SK-N-SH (cell line): ENCODE measurements around the gene CEP78. TPM values are rescaled to one million over a fixed set of nuclear protein-coding genes. Genes with fewer than 3 reads are reported as not detected.

Experiments
- CTCF ChIA-PET: fragments of 300-600, 350-600 bp; formaldehyde crosslinking; extraction: SDS; loops from one replicate; lab custom pipeline; 2021; lab: Yijun Ruan, JAX
- POLR2A ChIA-PET: fragments of 350-600 bp; sonication (Branson Sonifier 250); formaldehyde crosslinking; extraction: SDS; loops from one replicate; lab custom pipeline; 2020; ENCODE audit warnings: antibody characterized with exemption, inconsistent platforms; lab: Yijun Ruan, JAX
- DNase-seq: peaks from one replicate; pipeline ENCODE4 v3.0.0; 2012
- H2AFZ ChIP-seq: fragments of 200-600 bp; sonication (generic); 2 replicates; pipeline ENCODE4 v1.8.1; 2016; ENCODE audit warnings: antibody characterized with exemption, mild to moderate bottlenecking, low read depth
- H3F3A ChIP-seq: fragments of 200-600 bp; sonication (generic); replicated peaks from 2 replicates; pipeline ENCODE3; 2016; ENCODE audit warnings: antibody characterized with exemption, mild to moderate bottlenecking; ENCODE audit not compliant: insufficient read depth
- H3K27ac ChIP-seq, 2 experiments: fragments of 200-500 bp in 1 of 2; fragments of 200-600 bp in 1 of 2; sonication (Bioruptor generic) in 1 of 2; sonication (generic), shearing (Covaris generic) in 1 of 2; 2 replicates each; pipeline versions ENCODE4 v1.5.1 to v1.6.1; 2014 to 2016; ENCODE audit warnings: low read depth in 2 of 2, inconsistent platforms in 1 of 2, low read length in 1 of 2, mild to moderate bottlenecking in 1 of 2, mixed read lengths in 1 of 2
- H3K27me3 ChIP-seq: fragments of 200-600 bp; sonication (generic), shearing (Covaris generic); 2 replicates; pipeline ENCODE4 v1.6.1; 2016; ENCODE audit warnings: mixed run types; ENCODE audit not compliant: insufficient read depth
- H3K36me3 ChIP-seq, 2 experiments: fragments of 200-500 bp in 1 of 2; fragments of 200-600 bp in 1 of 2; sonication (Bioruptor generic) in 1 of 2; sonication (generic) in 1 of 2; replicated peaks in 1 of 2; 2 replicates each; pipeline versions ENCODE3 to v1.5.1; 2014 to 2016; ENCODE audit warnings: low read length in 1 of 2, mild to moderate bottlenecking in 1 of 2; ENCODE audit not compliant: insufficient read depth in 2 of 2, control insufficient read depth in 1 of 2
- H3K4me1 ChIP-seq, 2 experiments: fragments of 200-500 bp in 1 of 2; fragments of 200-600 bp in 1 of 2; sonication (Bioruptor generic) in 1 of 2; sonication (generic), shearing (Covaris generic) in 1 of 2; 2 replicates each; pipeline versions ENCODE4 v1.5.1 to v1.6.1; 2014 to 2016; ENCODE audit warnings: low read depth in 1 of 2, low read length in 1 of 2, mixed run types in 1 of 2; ENCODE audit not compliant: insufficient read depth in 2 of 2, control insufficient read depth in 1 of 2
- H3K4me2 ChIP-seq: fragments of 200-600 bp; sonication (generic), shearing (Covaris generic); 2 replicates; pipeline ENCODE4 v1.6.1; 2017; ENCODE audit warnings: mixed run types
- H3K4me3 ChIP-seq, 2 experiments: fragments of 200-500 bp in 1 of 2; fragments of 200-600 bp in 1 of 2; sonication (Bioruptor generic) in 1 of 2; sonication (generic), shearing (Covaris generic) in 1 of 2; 2 replicates each; pipeline versions ENCODE4 v1.5.1 to v1.8.1; 2014 to 2016; ENCODE audit warnings: low read depth in 2 of 2, inconsistent platforms in 1 of 2, low read length in 1 of 2, mild to moderate bottlenecking in 1 of 2, mixed read lengths in 1 of 2, moderate library complexity in 1 of 2
- H3K79me2 ChIP-seq: fragments of 200-600 bp; sonication (generic); 2 replicates; pipeline ENCODE4 v1.8.1; 2017; ENCODE audit warnings: mild to moderate bottlenecking; ENCODE audit not compliant: insufficient read depth
- H3K9ac ChIP-seq: fragments of 200-600 bp; sonication (generic); 2 replicates; pipeline ENCODE4 v1.6.1; 2017; ENCODE audit warnings: mixed run types
- H3K9me2 ChIP-seq: fragments of 200-600 bp; sonication (generic); 2 replicates; pipeline ENCODE4 v1.6.1; 2017; ENCODE audit warnings: mixed run types
- H3K9me3 ChIP-seq: fragments of 200-600 bp; sonication (generic); 2 replicates; pipeline ENCODE4 v1.6.1; 2017; ENCODE audit warnings: mixed run types, mild to moderate bottlenecking, moderate library complexity
- H4K20me1 ChIP-seq: fragments of 200-600 bp; sonication (generic); 2 replicates; pipeline ENCODE4 v1.6.1; 2017; ENCODE audit warnings: mild to moderate bottlenecking, mixed run types; ENCODE audit not compliant: insufficient read depth
- EP300 ChIP-seq, 2 experiments: IDR thresholded peaks; 2 replicates each; pipeline versions ENCODE4 v1.4.0 to v1.6.1; 2012; ENCODE audit warnings: borderline replicate concordance in 1 of 2, low read depth in 1 of 2, low read length in 1 of 2
- FOXJ3 ChIP-seq: sonication (generic); formaldehyde crosslinking; IDR thresholded peaks from 2 replicates; pipeline ENCODE4 v1.5.1; 2020; ENCODE audit warnings: mild to moderate bottlenecking, missing genetic modification reagents
- FOXM1 ChIP-seq: IDR thresholded peaks from 2 replicates; pipeline ENCODE4 v1.4.0; 2012; ENCODE audit warnings: low read depth, mild to moderate bottlenecking
- GATA2 ChIP-seq: sonication (generic); formaldehyde crosslinking; IDR thresholded peaks from 2 replicates; pipeline ENCODE4 v1.5.0; 2020; ENCODE audit warnings: mild to moderate bottlenecking, missing genetic modification reagents
- MXI1 ChIP-seq: IDR thresholded peaks from 2 replicates; pipeline ENCODE4 v1.6.1; 2012; ENCODE audit warnings: mild to moderate bottlenecking, low read depth, low read length, improper control_type of control experiment
- NRF1 ChIP-seq: IDR thresholded peaks from 2 replicates; pipeline ENCODE4 v1.6.1; 2012; ENCODE audit warnings: low read depth, mild to moderate bottlenecking, low read length
- POLR2AphosphoS5 ChIP-seq: IDR thresholded peaks from 2 replicates; pipeline ENCODE4 v1.6.1; 2012; ENCODE audit warnings: low read depth, low read length
- RAD21 ChIP-seq: IDR thresholded peaks from 2 replicates; pipeline ENCODE4 v1.6.1; 2012; ENCODE audit warnings: mild to moderate bottlenecking, low read length
- RXRA ChIP-seq: IDR thresholded peaks from 2 replicates; pipeline ENCODE4 v1.4.0; 2012; ENCODE audit warnings: low read depth, mild to moderate bottlenecking, borderline replicate concordance
- TEAD4 ChIP-seq: IDR thresholded peaks from 2 replicates; pipeline ENCODE4 v1.4.0; 2012; ENCODE audit warnings: mild to moderate bottlenecking, borderline replicate concordance; ENCODE audit not compliant: insufficient read depth
- WGBS: methylation state at CpG from one replicate; pipeline ENCODE4 v1.1.6; 2017; ENCODE audit warnings: low lambda C conversion rate; 5-methylcytosine and 5-hydroxymethylcytosine counted together
- polyA plus RNA-seq, 3 experiments: library from polyadenylated mRNA; depleted of rRNA; stranded (reverse); fragments of >200 nt; gene quantifications; 2 replicates each; pipeline ENCODE4 v1.2.3, GENCODE V29; 2012
- TF ChIP-seq, protein P1 (sequence below): IDR thresholded peaks from 2 replicates; pipeline ENCODE4 v1.4.0; 2012; ENCODE audit warnings: low read depth, borderline replicate concordance
- TF ChIP-seq, protein P2 (sequence below): IDR thresholded peaks from 2 replicates; pipeline ENCODE4 v1.4.0; 2012; ENCODE audit warnings: low read depth
- TF ChIP-seq, protein P3 (sequence below): fragments of 200-600 bp; sonication (generic); IDR thresholded peaks from 2 replicates; pipeline ENCODE4 v1.6.1; 2017; ENCODE audit warnings: antibody characterized with exemption, mild to moderate bottlenecking, moderate library complexity
- TF ChIP-seq, protein P4 (sequence below): IDR thresholded peaks from 2 replicates; pipeline ENCODE4; 2012
- TF ChIP-seq, protein P5 (sequence below): fragments of 150-350 bp; IDR thresholded peaks from 2 replicates; pipeline ENCODE4 v1.6.1; 2017; ENCODE audit warnings: antibody characterized with exemption, low read length, low read depth, borderline replicate concordance

CEP78 gene
- polyA plus RNA-seq, 1 of the 3 experiments (the other 2 are of a cell fraction), result 6.2 TPM

DNA sequence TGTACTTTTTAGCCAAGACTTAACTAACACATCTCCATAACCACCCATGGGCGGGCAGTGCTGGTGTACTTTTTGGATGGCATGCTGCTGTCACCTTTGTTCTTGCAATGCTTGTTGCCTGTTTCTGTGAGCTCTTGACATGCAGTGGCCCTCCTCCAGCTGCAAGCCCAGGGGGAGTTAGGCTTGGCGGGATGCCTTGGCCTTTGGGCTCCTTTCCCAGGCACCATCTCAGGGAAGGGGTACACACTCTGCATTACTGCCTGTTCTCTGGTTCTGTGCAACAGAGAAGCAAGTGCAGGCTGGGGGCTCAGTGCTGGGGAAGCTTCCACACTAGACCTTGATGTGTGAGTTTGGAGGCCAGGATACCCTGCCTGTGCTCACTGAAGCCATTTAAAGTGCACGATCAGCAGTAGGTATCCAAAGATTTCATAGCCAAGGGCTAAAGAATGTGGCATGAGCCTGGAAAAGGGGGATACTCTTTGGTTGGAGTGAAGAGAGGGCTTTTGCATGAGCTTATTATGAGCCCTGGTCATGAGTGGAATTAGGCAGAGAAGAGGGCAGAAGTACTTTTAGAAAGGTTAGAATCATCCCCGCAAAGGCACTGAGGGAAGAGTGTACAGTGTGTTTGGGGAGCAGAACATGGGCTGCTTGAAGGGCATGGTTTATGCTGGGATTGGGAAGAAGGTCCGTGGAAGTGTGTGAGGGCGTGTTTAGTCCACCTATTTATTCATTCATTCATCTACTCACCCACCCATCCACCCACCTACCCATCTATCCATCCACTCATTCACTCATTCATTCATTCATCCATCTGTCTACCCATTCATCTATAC, 83.5 kb downstream of the CEP78 start:
- H3K4me1 ChIP-seq, result peaks cover 0 to 39% of the 10 kb centered on the region in 2 experiments; a peak in 2 of 4 replicates
- no peak overlapping the region for H3K27ac ChIP-seq
- ChIA-PET POLR2A (no interaction called here), CTCF (no interaction called here)
- no peaks in the 10 kb centered on the region for H3K9me3 ChIP-seq
- DNase-seq, result no peak
- TF ChIP-seq, protein P1, sequence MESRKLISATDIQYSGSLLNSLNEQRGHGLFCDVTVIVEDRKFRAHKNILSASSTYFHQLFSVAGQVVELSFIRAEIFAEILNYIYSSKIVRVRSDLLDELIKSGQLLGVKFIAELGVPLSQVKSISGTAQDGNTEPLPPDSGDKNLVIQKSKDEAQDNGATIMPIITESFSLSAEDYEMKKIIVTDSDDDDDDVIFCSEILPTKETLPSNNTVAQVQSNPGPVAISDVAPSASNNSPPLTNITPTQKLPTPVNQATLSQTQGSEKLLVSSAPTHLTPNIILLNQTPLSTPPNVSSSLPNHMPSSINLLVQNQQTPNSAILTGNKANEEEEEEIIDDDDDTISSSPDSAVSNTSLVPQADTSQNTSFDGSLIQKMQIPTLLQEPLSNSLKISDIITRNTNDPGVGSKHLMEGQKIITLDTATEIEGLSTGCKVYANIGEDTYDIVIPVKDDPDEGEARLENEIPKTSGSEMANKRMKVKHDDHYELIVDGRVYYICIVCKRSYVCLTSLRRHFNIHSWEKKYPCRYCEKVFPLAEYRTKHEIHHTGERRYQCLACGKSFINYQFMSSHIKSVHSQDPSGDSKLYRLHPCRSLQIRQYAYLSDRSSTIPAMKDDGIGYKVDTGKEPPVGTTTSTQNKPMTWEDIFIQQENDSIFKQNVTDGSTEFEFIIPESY, result no peak
- TF ChIP-seq TEAD4, result no peak
- TF ChIP-seq, protein P2, sequence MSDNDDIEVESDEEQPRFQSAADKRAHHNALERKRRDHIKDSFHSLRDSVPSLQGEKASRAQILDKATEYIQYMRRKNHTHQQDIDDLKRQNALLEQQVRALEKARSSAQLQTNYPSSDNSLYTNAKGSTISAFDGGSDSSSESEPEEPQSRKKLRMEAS, result no peak
- TF ChIP-seq FOXJ3 (CRISPR knock-in tag), result no peak
- no peak for TF ChIP-seq RAD21
- no peak for TF ChIP-seq MXI1
- TF ChIP-seq, protein P3, sequence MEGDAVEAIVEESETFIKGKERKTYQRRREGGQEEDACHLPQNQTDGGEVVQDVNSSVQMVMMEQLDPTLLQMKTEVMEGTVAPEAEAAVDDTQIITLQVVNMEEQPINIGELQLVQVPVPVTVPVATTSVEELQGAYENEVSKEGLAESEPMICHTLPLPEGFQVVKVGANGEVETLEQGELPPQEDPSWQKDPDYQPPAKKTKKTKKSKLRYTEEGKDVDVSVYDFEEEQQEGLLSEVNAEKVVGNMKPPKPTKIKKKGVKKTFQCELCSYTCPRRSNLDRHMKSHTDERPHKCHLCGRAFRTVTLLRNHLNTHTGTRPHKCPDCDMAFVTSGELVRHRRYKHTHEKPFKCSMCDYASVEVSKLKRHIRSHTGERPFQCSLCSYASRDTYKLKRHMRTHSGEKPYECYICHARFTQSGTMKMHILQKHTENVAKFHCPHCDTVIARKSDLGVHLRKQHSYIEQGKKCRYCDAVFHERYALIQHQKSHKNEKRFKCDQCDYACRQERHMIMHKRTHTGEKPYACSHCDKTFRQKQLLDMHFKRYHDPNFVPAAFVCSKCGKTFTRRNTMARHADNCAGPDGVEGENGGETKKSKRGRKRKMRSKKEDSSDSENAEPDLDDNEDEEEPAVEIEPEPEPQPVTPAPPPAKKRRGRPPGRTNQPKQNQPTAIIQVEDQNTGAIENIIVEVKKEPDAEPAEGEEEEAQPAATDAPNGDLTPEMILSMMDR, result no peak
- TF ChIP-seq POLR2AphosphoS5, result no peak
- TF ChIP-seq EP300 (IDR thresholded peaks at IDR 0.05; ENCODE audit: borderline replicate concordance in 1 of 2, low read depth in 1 of 2, low read length in 1 of 2), result no peak
- no peak for TF ChIP-seq RXRA
- no peak for TF ChIP-seq GATA2 (CRISPR knock-in tag)
- no peak for TF ChIP-seq NRF1
- TF ChIP-seq, protein P4, sequence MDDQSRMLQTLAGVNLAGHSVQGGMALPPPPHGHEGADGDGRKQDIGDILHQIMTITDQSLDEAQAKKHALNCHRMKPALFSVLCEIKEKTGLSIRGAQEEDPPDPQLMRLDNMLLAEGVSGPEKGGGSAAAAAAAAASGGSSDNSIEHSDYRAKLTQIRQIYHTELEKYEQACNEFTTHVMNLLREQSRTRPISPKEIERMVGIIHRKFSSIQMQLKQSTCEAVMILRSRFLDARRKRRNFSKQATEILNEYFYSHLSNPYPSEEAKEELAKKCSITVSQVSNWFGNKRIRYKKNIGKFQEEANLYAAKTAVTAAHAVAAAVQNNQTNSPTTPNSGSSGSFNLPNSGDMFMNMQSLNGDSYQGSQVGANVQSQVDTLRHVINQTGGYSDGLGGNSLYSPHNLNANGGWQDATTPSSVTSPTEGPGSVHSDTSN, result no peak
- no peak for TF ChIP-seq FOXM1
- TF ChIP-seq, protein P5, sequence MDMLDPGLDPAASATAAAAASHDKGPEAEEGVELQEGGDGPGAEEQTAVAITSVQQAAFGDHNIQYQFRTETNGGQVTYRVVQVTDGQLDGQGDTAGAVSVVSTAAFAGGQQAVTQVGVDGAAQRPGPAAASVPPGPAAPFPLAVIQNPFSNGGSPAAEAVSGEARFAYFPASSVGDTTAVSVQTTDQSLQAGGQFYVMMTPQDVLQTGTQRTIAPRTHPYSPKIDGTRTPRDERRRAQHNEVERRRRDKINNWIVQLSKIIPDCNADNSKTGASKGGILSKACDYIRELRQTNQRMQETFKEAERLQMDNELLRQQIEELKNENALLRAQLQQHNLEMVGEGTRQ, result no peak
- H3K4me2 ChIP-seq, result no peak overlapping the region
- H4K20me1 ChIP-seq, result no peaks in the 10 kb centered on the region
- no peak overlapping the region for H2AFZ ChIP-seq
- no peak overlapping the region for H3K4me3 ChIP-seq
- no peaks in the 10 kb centered on the region for H3K9me2 ChIP-seq
- H3K36me3 ChIP-seq, result peaks cover 11 to 36% of the 10 kb centered on the region in 2 experiments
- no peak overlapping the region for H3K9ac ChIP-seq
- H3F3A ChIP-seq, result no peaks in the 10 kb centered on the region
- H3K27me3 ChIP-seq, result no peaks in the 10 kb centered on the region
- 87% methylated on average over 5 of the region's 6 CpGs for WGBS
- H3K79me2 ChIP-seq, result no peaks in the 10 kb centered on the region
